NOMO-1 treated with DMSO at 0.1 percent for 48 hours (cell line): ENCODE data around the gene ALKBH7.

Experiments
- DNase-seq: peaks from one replicate; lab custom pipeline; 2025; ENCODE audit not compliant: unreplicated experiment; lab: John Stamatoyannopoulos, UW

The ALKBH7 gene

GRCh38 chr19:6424195-6424938 lies 51.8 kb downstream of the ALKBH7 start, which contains the start of gene KHSRP:
TSS of gene KHSRP (minus strand) at chr19:6424811. CDS start at chr19:6424701, 110 bp downstream.
- DNase-seq = no peak
